Natural killer cell treated with Interleukin-12 subunit alpha and Interleukin-12 subunit beta and Interleukin-15 and Interleukin-18, amount 100 ng/mL, for 72 hours (primary cell): Measurements from ENCODE around the gene DCDC2. TPM values are rescaled to one million over a fixed set of nuclear protein-coding genes. Genes with fewer than 3 reads are reported as not detected.
"Not testable (repeated sequence)": the region's sequence is repeated elsewhere in the genome, so short reads cannot be mapped to it uniquely, and the experiment has no call there.

Source experiments
- ATAC-seq, 2 donors: fragments of 150-1000 bp; cut with Tn5 transposase in 1 of 2; sonication (Bioruptor Pico), chemical (Tn5 transposase) in 1 of 2; 2 replicates each; pipeline ENCODE4 v1.10.0; 2021
- DNase-seq: peaks from one replicate; pipeline ENCODE4 v3.0.0; 2022; ENCODE audit warnings: low spot score
- H3K27ac Mint-ChIP-seq, 2 donors: 1 replicate in 1 of 2; 2 replicates in 1 of 2; pipeline ENCODE4 v1.8.0; 2022; ENCODE audit warnings: mixed read lengths in 2 of 2, mild to moderate bottlenecking in 1 of 2, moderate library complexity in 1 of 2
- H3K27me3 Mint-ChIP-seq, 2 donors: 1 replicate in 1 of 2; 2 replicates in 1 of 2; pipeline ENCODE4 v1.8.0; 2022; ENCODE audit warnings: mixed read lengths in 2 of 2
- H3K36me3 Mint-ChIP-seq: one replicate; pipeline ENCODE4 v1.8.0; 2022; ENCODE audit warnings: mixed read lengths
- H3K4me1 Mint-ChIP-seq, 2 donors: 1 replicate in 1 of 2; 2 replicates in 1 of 2; pipeline ENCODE4 v1.8.0; 2022; ENCODE audit warnings: low read depth in 2 of 2, mixed read lengths in 2 of 2, mild to moderate bottlenecking in 1 of 2
- H3K4me3 Mint-ChIP-seq: one replicate; pipeline ENCODE4 v1.8.0; 2022; ENCODE audit warnings: mixed read lengths
- H3K9me3 Mint-ChIP-seq: 2 replicates; pipeline ENCODE4 v1.8.0; 2022; ENCODE audit warnings: mixed read lengths
- total RNA-seq, 2 donors: library from RNA; stranded (reverse); gene quantifications; one replicate each; pipeline ENCODE4 v1.2.3, GENCODE V29; 2022

Gene DCDC2
- total RNA-seq, 2 donors from 2014 or later, result not detected

GRCh38 chr6:24228123-24228522 is 129.7 kb downstream of the DCDC2 start:
- Mint-ChIP-seq H3K4me3 (no peak overlapping the region), H3K4me1 (peaks cover 0 to 5% of the 10 kb centered on the region in 2 donors), H3K27ac (no peak overlapping the region), H3K36me3 (no peaks in the 10 kb centered on the region), H3K27me3 (peaks cover 16 to 19% of the 10 kb centered on the region in 2 donors), H3K9me3 (no peaks in the 10 kb centered on the region)
- DNase-seq (no peak), ATAC-seq (no peak)

- Mint-ChIP-seq H3K27me3 (peaks cover 16 to 19% of the 10 kb centered on the region in 2 donors), H3K27ac (no peak overlapping the region), H3K36me3 (no peaks in the 10 kb centered on the region), H3K4me1 (peaks cover 0 to 5% of the 10 kb centered on the region in 2 donors), H3K9me3 (no peaks in the 10 kb centered on the region), H3K4me3 (no peak overlapping the region)
- ATAC-seq (no peak), DNase-seq (no peak)
These were observed 130.3 kb downstream of the DCDC2 start for GRCh38 chr6:24227556-24227955.

- DNase-seq (no peak), ATAC-seq (no peak)
- peaks cover 0 to 5% of the 10 kb centered on the region in 2 donors for H3K4me1 Mint-ChIP-seq
- peaks cover 18 to 19% of the 10 kb centered on the region in 2 donors for H3K27me3 Mint-ChIP-seq
- H3K36me3 Mint-ChIP-seq, result no peaks in the 10 kb centered on the region
- H3K27ac Mint-ChIP-seq, result no peak overlapping the region
- H3K9me3 Mint-ChIP-seq, result no peaks in the 10 kb centered on the region
- no peak overlapping the region for H3K4me3 Mint-ChIP-seq
These were observed 131.3 kb downstream of the DCDC2 start for GRCh38 chr6:24226541-24226940.

- Mint-ChIP-seq H3K36me3 (no peaks in the 10 kb centered on the region), H3K9me3 (no peaks in the 10 kb centered on the region)
- ATAC-seq, result no peak
These were observed 132.0 kb downstream of the DCDC2 start for GRCh38 chr6:24225838-24226237.

GRCh38 chr6:24223115-24223919 is 134.5 kb downstream of the DCDC2 start:
- ATAC-seq (no peak), DNase-seq (no peak)
- Mint-ChIP-seq H3K4me1 (no peaks in the 10 kb centered on the region), H3K27ac (no peak overlapping the region), H3K36me3 (no peaks in the 10 kb centered on the region), H3K27me3 (peaks cover 19 to 25% of the 10 kb centered on the region in 2 donors), H3K9me3 (no peaks in the 10 kb centered on the region), H3K4me3 (no peak overlapping the region)

More at GRCh38 chr6:24225838-24226237, 132.0 kb downstream of the DCDC2 start:
- DNase-seq, result no peak
- Mint-ChIP-seq H3K27ac (no peak overlapping the region), H3K27me3 (peaks cover 19 to 22% of the 10 kb centered on the region in 2 donors), H3K4me1 (peaks cover 0 to 5% of the 10 kb centered on the region in 2 donors), H3K4me3 (no peak overlapping the region)

- H3K9me3 Mint-ChIP-seq, result no peaks in the 10 kb centered on the region
- no peak for DNase-seq
- H3K27ac Mint-ChIP-seq, result no peak overlapping the region
- H3K27me3 Mint-ChIP-seq, result peaks cover 7 to 12% of the 10 kb centered on the region in 2 donors
- no peak for ATAC-seq
- H3K36me3 Mint-ChIP-seq, result no peaks in the 10 kb centered on the region
- H3K4me1 Mint-ChIP-seq, result no peaks in the 10 kb centered on the region
- H3K4me3 Mint-ChIP-seq, result no peak overlapping the region
These were observed 138.2 kb downstream of the DCDC2 start for GRCh38 chr6:24219670-24220069.

- Mint-ChIP-seq H3K27me3 (peaks cover 5 to 9% of the 10 kb centered on the region in 2 donors), H3K36me3 (no peaks in the 10 kb centered on the region), H3K9me3 (no peaks in the 10 kb centered on the region), H3K4me1 (no peaks in the 10 kb centered on the region), H3K27ac (no peak overlapping the region), H3K4me3 (no peak overlapping the region)
- no peak for DNase-seq
- ATAC-seq, result no peak
These were observed 142.9 kb downstream of the DCDC2 start for GRCh38 chr6:24214984-24215383.

GRCh38 chr6:24207413-24207812 is 150.4 kb downstream of the DCDC2 start:
- no peak for DNase-seq
- Mint-ChIP-seq H3K36me3 (no peaks in the 10 kb centered on the region), H3K4me3 (no peak overlapping the region), H3K9me3 (no peaks in the 10 kb centered on the region), H3K27me3 (peaks cover 8 to 15% of the 10 kb centered on the region in 2 donors), H3K27ac (no peak overlapping the region), H3K4me1 (no peaks in the 10 kb centered on the region)
- ATAC-seq, result no peak

- Mint-ChIP-seq H3K9me3 (no peaks in the 10 kb centered on the region), H3K27me3 (peaks cover 15 to 21% of the 10 kb centered on the region in 2 donors), H3K27ac (no peak overlapping the region), H3K4me1 (no peaks in the 10 kb centered on the region), H3K4me3 (no peak overlapping the region), H3K36me3 (no peaks in the 10 kb centered on the region)
- ATAC-seq, result no peak
- DNase-seq, result no peak
These were observed 152.8 kb downstream of the DCDC2 start for GRCh38 chr6:24205020-24205492.

GRCh38 chr6:24204113-24204512 is 153.7 kb downstream of the DCDC2 start:
- not testable (repeated sequence) for ATAC-seq, H3K4me3 Mint-ChIP-seq

GRCh38 chr6:24197892-24198291 is 160.0 kb downstream of the DCDC2 start:
- H3K36me3 Mint-ChIP-seq, result no peaks in the 10 kb centered on the region
- no peak for ATAC-seq
- no peaks in the 10 kb centered on the region for H3K9me3 Mint-ChIP-seq
- no peak overlapping the region for H3K27ac Mint-ChIP-seq
- DNase-seq, result no peak
- H3K27me3 Mint-ChIP-seq, result peaks cover 18 to 29% of the 10 kb centered on the region in 2 donors
- H3K4me3 Mint-ChIP-seq, result no peak overlapping the region
- H3K4me1 Mint-ChIP-seq, result no peaks in the 10 kb centered on the region

More at GRCh38 chr6:24204113-24204512, 153.7 kb downstream of the DCDC2 start:
- H3K27ac Mint-ChIP-seq, H3K36me3 Mint-ChIP-seq, H3K9me3 Mint-ChIP-seq, H3K4me1 Mint-ChIP-seq, DNase-seq: not testable (repeated sequence)
- H3K27me3 Mint-ChIP-seq, result peaks cover 18 to 29% of the 10 kb centered on the region in 2 donors

- Mint-ChIP-seq H3K27ac (no peak overlapping the region), H3K4me1 (no peaks in the 10 kb centered on the region), H3K9me3 (peaks cover 3% of the 10 kb centered on the region), H3K27me3 (peaks cover 20 to 36% of the 10 kb centered on the region in 2 donors), H3K36me3 (no peaks in the 10 kb centered on the region), H3K4me3 (no peak overlapping the region)
- ATAC-seq (no peak), DNase-seq (no peak)
These were observed 161.8 kb downstream of the DCDC2 start for GRCh38 chr6:24195836-24196597.

- Mint-ChIP-seq H3K36me3 (no peaks in the 10 kb centered on the region), H3K9me3 (peaks cover 3% of the 10 kb centered on the region), H3K27me3 (peaks cover 14 to 28% of the 10 kb centered on the region in 2 donors), H3K4me3 (no peak overlapping the region), H3K4me1 (no peaks in the 10 kb centered on the region), H3K27ac (no peak overlapping the region)
- ATAC-seq (no peak), DNase-seq (no peak)
These were observed 162.7 kb downstream of the DCDC2 start for GRCh38 chr6:24194978-24195700.
